Measurements from ENCODE around the gene FTO. TPM values are rescaled to one million over a fixed set of nuclear protein-coding genes. Genes with fewer than 3 reads are reported as not detected.

Gene FTO
- total RNA-seq, 1 donor from 2014 or later: 119 TPM

DNA sequence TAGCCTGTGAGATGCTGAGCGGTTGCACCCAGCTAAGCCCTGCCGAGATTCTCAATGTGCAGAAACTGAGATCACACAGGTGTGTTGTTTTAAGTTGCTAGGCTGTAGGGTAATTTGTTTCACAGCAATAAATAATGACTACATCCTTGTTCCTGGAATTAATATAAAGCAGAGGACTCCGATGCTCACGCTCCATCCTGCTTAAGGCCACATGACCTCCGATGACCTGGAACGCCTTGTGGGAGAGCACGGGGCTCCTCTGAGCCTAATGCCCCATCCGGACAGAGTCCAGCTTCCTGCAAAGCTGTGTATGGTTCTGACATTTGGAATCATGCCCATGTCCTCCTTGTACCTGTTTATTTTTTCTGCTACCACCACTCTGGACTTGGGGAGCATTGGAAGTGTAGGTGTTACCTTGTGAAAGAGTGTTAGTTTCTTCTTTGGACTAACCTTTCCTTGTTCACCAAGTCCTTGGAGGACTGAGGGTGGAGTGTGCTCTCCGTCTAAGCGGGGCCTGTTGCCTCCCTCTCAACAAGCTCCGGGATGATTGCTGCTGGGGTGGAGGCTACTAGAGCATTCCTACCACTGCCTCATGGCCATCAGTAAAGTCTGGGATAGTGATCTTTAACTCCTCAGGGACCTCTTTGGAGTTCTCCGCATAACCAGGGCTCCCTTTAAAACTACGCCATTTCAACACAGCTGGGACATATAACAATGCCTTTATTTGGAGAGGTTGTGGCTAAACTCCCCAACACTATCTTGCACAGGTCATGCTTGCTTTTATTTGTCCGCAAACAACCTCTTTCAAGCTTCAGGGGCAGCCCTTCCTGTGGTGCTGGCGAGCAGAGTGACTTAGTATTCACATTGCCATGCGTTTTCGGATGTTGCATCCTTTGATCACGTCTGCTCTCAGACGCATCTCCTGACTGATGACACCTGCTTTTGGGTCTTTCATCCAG, 457.3 kb downstream of the FTO start:
- no peak for DNase-seq

DNA sequence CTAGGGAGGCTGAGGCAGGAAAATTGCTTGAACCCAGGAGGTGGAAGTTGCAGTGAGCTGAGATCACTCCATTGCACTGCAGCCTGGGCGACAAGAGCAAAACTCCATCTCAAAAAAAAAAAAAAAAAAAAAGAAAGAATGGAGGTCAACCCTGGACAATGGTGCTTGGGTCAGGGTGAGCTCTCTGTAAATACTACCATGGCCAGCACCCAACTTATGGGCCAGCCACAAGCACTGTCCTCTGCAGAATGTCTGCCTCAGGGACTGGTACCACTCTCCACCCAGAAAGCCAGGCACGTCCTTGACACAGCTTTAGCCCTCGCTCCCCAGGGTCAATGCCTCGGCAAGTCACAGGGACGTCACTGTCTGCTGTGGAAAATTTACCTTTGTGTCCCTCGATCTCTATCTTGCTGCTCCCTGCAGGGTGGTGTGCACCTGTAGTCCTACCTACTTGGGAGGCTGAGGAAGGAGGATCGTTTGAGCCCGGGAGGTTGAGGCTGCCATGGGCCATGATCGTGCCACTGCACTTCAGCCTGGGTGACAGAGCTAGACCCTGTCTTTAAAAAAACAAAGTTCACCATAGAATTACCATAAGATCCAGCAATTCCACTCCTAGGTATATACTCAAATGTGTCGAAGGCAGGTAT, 459.4 kb downstream of the FTO start:
- no peak for DNase-seq

DNA sequence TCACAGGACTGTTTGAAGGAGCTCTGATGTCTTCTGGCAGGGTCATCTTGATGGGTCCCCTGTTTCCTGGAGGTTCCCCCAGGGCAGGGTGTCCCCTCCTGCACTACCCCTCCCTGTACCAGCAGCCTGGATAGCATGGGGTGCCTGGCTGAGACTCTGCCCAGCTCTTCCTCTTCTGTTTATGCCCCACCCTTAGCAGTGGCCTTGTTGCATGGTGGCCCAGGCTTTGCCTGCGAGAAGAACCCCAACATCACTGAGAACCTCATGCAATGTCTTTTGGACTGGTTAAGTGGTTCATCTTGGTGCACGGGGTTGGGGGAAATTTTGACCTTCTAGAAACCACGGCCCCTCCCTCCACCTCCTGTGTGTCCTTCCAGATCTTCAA, 460.8 kb downstream of the FTO start:
- DNase-seq: no peak

DNA sequence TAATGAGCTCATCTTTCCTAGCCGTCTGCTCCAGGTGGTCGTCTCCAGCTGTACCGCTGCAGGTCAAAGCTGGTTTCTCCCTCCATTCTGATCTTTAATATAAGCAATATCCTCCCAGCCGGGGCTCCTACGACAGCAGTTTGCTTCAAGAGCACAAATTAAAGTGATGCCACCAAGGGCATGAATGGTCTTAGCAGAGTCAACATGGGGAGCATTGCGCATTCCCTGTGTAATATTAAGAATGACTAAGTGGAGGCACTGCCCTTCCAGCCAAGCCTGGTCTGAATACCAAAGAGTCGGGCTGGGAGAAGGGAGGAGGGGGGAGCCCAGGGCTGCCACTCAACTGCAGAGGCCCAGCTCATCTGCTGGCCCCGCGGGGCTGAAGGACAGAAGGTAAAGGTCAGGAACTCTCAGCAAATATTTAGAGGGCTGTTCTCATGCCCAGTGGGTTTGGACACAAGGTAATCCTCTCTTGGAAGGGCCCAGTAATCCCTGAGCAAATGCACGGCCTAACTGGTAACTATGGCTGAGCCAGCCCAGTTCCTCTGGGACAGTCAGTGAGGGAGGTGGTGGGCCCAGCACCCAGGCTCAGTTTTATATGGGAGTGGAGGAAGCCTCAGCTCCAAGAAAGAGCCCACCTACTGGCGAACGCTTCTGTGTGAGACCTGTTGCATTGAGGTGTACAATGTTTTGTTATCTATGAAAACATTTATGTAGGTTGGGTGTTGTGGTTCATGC, 461.4 kb downstream of the FTO start:
- DNase-seq: no peak

DNA sequence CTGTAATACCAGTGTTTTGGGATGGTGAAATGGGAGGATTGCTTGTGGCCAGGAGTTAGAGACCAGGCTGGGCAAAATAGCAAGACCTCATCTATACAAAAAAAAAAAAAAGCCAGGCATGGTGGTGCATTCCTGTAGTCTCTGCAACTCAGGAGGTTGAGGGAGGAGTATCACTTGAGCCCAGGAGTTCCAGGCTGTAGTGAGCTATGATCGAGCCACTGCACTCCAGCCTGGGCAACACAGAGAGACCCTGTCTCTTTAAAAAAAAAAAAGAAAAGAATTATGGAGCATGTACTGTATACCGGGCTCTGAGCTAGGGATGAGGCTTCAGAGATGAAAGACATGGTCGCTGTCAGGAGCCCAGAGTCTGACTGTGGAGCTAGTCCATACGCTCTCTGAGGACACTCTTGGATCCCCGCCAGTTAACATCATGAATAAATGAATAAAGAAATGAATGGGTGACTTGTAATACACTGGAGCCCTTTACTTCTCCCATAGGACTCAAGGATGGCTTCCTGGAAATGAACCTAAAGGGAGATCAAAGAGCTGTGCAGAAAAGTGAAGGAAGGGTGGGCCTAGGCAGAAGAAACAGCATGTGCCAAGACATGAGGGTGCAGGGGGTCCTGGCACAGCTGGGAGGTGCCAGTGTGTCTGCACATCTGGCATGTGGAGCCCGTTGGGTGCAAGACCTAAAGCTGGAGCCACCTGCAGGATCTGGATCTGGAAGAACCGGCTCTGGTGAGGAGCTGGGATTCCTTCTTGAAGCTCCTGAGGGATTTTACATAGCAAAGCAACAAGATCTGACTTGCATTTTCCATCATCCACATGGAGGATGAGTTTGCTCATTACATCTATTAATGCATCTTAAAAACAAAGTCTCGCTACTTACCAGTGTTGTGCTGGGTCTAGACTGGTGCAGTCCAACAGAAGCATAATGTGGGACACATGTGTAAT, 462.2 kb downstream of the FTO start:
- DNase-seq: no peak

DNA sequence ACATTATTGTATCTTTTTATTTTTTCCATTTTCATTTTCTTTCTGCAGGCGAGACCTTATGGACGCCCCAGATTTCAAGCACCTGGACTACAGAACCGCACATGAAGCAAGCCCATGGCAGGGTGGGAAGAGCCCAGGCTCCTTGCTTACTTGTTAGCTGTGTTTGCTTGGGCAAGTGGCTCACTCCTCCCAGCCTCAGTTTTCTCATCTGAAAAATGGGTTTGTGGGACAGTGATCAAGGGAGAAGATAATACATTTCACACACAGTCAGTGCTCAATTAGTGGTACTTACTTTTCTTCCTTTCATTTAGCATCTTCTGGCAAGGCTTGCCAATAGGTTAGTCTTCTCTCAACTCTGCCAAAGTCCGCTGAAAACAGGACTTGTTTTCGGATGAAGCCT, 465.2 kb downstream of the FTO start:
- no peak for DNase-seq

DNA sequence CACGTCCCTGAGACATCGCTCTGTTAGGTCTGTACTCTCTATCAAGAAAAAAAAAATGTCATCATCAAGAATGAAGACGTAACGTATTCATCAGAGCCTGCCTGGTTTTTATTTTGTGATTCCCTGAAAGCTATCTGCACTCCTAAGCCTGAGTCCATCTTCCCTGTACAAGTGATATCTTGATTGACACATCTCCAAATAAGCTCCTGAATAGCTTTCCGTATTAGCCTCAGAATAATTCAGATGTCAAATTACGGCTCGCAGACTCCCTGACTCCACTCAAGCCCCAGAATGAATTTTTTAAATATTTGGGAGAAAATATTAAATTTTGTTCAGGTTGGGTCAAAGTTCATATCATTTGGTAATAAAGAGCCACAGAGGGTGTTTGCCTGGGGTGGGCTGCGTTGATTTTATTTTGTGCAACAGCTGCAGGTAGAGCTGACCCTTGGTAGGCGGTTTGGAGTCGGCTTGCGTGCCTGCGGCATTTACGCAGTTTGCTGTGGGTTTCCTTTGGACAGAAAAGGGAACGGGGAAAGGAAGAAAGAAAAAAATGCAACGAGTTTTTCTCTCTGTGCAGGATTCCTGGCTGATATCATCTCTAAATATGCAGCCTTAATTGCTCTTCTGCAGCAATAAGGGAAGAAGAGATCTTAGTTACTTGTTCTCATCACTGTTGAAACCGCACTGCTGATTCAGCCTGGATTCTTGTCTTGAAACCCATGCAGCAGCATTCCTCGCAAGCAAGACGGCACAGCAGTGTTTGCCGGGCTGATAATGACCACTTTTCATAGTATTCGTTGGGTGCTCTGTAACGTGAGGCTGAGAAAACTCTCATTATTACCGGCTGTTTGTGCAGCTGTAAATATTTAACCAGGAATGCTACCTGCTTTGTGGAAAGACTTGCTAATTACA, 467.9 kb downstream of the FTO start:
- DNase-seq: no peak

DNA sequence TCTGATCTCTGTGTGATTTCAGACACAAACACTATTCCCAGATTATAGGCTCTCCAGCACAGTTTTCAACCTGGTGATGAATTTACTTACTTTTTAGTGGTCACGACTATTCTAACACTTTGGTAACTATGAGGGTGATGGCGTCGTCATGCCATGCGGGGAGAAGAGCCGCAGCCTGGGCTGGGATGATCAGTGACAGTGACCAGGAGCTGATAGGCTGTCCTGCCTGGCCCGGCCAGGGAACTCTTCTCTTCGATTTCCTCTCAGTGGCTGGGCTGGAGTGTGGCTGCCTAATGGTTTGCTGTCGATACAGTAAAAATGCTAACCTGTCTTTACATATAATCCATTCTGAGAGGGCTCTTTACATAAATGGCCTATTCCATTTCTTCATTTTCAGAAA, 469.5 kb downstream of the FTO start:
- no peak for DNase-seq

DNA sequence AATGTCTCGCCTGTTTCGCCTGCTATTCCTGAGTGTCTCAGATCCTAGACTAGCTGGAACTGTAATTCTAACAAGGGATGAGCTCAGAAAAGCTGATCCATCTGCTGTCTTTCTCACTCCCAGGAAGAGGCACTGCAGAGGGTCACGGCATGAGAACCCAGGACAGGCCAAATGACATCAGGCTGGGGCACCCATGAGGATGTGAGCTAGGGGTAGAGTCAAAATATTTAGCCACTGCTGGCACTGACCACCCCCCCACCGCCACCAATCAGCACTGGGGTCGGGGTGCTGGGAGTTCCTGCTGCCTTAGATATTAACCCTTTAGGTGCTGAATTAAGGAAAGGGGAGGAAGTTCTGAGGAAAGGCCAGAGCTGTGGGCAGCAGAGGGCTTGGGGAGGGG, 470.2 kb downstream of the FTO start:
- DNase-seq: no peak

DNA sequence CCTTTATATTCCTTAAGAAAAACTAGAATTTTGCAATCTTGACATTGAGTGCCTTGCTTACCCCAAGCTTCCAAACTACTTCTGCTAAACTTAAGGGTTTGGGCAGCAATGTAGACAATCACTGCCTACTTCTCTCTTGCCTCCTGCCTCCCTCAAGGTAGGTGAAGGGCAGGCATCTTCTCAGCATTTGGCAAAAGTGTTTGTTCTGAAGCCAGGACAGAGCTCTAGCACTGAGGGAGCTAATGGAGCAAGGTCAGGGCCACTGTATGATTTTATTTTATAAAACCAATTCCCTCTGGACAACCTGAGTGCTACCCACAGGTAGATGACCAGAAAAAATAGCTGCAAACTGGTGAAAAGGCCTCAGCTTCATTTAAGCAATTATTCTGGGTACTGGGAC, 470.8 kb downstream of the FTO start:
- no peak for DNase-seq

DNA sequence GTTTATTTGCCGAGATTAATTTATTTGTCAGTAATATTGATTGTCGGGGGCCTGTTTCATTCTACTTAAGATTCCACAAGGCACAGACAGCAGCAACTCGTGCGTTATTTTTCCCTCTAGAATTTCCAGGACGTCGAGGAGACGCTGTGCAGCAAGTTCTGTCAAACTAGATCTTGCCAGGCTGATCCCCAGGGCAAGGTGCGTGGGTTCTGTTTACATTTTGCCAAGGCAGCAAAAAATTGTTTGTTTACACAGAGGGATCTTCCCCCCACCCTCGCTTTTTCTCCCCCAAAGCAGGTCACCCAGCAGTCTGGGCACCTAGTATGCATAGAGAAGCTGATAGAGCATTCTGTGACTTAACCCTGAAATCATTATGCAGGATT, 471.2 kb downstream of the FTO start:
- no peak for DNase-seq

DNA sequence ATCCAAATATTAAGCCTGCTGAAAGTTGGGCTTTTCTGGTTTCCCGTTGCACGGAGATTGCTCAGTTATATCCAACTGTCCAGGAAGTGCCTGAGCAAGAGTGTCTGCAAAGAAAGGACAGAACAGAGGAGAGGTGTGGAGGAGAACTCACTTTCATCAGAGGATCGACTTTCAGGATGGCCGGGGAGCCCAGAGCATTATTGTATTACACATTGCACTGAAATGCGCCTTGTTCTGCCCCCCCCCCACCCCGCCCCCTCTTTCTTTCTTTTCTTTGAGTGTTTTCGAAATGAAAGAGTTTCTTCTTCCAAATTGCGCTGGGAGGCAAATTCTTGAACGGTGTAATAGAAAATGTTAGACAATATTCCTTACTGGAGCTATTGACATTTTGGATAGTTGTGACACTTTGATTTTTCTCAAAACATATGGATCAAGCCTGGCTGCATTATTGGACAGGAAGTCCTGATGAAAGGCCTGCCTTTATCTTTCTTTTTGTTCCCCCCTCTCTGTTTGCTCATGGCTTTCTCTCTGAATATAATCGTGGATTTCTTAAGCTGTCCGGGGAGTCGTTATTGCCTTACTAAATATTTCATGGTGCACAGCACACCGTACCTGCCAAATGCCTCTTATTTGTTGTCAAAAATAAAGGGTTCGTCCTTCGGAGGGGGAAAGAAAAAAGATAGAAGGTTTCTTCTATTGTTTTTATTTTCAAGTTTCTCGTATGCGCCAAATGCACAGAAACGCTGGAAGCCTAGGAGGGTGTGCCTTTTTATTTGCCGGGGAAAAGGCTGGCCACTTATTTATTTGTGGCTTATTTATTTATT, 471.8 kb downstream of the FTO start:
- no peak for DNase-seq

DNA sequence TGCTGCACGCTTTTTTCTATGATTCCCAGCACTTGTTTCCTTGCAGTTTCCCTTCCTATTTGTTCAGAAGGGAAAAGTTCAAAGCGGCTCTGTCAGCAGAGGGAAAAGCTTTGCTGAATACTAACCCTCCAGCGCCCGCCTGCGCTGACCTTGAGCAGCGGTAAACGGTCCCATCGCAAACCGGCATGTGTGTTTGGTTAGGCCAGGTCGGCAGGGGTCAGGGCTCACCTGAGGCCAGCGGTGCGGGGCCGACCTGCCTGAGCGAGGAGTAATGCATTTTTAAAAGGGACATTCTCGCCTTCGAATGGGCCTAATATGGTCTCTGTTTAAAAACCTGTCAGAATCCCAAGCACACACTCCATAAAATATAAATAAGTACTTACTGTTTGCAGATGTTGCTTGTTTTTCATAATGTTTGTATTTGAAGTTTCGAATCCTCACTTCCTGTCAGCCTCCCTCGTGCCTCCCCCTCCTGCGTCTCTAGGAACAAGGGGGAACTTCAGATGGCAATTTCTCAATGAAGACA, 472.5 kb downstream of the FTO start:
- no peak for DNase-seq

DNA sequence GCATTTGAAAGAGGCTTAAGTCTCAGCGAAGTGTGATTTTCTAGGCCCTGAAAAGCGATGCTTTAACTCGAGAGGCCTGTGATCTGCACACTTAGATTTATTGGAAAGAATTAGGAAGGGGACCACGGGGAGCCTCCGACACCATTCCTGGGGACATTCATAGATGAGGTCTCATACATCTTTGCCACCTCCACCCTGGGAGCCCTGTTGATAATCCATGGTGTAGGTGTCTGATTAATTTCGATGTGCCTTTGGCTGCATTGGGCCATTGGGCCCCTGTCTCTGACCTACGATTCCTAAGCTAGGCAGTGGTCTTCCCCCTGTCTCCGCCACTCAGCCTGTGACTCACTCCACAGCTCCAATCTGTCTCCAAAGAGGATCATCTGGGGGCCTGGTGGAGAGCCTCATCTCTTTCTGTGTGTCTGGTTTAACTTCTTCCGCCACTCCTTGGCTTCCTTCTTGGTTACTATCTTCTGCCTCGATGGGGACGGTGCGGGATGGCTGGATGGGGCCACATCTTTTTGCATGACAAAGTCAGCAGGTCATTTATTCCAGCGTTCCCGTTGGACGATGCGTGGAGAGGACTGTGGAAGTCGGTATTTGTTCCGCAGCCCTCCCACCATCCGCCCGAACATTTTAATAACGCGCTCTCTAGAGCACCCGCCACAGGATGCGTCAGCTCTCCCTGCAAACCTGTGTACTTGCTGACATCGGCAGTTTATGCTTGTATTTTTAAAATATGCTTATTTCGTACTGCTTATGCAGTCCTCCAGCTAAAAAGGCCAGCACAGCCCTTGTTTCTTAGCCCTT, 473.3 kb downstream of the FTO start:
- no peak for DNase-seq

DNA sequence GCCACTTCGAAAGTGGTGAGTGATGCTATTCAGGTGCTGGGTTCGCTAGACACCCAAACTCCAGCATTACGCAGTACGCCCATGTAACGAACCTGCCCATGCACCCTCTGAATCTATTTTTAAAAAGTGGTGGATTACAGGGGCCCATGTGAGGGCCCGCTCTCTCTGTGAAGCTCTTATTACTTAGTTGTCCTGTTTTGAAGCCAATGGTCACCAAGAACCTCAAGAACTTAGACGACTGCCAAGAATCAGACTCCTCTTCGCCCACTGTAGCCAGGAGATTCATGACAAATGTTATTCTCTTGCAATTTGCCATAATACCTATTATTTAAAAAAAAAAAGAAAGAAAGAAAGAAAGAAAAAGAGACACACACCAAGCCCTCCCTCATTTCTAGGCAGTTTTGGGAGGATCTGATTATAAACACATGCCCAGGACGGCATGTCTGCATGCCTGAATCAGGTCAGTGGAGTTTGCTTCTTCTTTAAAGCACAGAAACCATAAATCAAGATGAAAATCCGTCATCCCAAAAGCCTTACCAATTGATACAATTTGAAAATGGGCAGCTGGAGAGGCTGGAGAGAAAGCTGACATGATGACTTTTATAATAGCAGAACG, 474.0 kb downstream of the FTO start:
- no peak for DNase-seq

DNA sequence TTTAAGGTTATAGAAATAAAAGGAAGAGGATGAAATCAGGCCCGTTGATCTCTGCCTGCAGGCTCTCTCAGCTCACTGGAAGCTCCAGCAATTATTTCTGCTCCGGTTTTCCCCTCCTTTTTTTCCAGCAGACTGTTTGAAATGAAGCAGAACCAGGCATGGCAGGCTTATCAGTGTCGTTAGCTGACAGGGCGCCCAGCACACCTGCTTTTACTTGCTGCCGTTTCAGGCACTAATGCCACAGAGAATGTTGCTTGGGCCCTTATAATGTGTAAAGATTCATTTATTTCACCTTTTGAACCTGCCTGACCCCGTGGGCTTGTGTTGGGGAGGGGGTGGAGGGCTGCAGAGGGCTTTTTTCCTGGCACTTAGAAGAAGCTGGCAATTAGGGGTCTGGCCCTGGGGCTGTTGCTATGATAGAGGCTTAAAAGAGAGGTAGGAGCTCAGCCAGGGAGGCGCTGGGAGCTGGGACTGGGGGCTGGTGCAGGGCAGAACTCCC, 474.6 kb downstream of the FTO start:
- peak; percentile 51 for DNase-seq

DNA sequence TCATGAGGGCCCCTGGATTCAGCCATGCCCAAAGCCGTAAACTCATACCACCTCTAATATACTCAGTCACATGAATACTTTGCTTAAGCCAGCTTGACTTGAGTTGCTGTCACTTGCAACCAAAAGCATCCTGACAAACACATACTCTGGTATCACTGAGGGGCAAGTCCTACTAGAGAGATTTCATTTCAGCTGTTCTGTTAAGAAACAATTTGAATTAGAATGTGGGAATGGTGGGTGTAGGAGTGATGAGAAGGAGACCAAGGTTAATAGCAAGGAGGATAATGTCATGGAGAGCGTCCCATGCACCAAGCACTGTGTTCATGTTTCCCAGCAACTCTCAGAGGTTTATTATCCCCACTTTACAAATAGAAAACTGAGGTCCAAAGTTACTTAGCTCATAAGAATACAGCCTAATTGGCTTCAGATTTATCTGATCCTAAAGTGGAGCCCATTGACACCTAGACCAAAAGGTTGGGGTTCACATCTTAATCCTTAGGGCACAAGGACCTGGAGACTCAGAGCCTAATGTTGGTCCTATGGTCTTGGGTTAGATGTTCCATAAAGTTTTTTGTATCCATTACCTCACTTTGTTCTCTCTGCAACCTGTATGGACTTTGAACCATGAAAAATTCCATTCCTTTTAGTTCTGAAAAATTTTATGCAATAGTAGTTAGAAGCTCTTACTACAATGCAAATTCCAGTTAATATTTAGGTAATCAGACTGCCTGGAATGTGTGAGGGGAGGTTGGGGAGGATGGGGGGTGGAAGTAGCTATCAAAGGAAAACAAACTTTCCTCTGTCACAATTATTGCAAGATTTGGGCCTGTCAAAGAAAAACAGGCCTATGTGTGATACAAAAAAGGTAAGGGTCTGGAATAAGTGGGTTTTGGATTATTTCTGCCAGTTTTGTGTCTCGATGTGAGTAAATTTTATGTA, 476.7 kb downstream of the FTO start:
- no peak for DNase-seq

All from tongue (tissue), 2 donors.